HG03558 (cell line): Measurements from ENCODE around the gene ARHGEF10L.

Source experiments
- ATAC-seq: cut with Tn5 transposase; IDR thresholded peaks from one replicate; pipeline ENCODE4 v1.9.1; 2021; ENCODE audit warnings: moderate number of reproducible peaks; ENCODE audit not compliant: unreplicated experiment; ENCODE audit errors: extremely low read depth

Gene ARHGEF10L

DNA sequence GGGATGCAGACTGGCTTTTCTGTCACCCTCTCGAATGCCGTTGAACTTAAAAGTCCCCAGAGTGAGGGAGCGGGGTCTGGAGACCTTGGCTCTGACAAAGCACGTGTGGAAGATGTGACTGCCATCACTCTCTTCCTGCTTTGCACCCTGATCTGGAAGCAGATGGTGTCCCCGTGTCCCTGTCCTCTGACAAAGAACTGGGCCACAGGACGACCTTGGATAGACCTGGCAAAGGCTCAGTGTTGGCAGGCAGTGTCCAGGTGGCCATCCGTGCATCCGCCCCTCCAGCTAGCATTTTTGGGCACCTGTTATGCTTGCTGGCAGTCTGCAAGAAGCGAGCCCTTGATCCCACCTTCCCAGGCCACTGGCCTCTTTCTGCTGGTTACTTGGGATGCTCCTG is 27.4 kb downstream of the ARHGEF10L start:
- no peak for ATAC-seq

DNA sequence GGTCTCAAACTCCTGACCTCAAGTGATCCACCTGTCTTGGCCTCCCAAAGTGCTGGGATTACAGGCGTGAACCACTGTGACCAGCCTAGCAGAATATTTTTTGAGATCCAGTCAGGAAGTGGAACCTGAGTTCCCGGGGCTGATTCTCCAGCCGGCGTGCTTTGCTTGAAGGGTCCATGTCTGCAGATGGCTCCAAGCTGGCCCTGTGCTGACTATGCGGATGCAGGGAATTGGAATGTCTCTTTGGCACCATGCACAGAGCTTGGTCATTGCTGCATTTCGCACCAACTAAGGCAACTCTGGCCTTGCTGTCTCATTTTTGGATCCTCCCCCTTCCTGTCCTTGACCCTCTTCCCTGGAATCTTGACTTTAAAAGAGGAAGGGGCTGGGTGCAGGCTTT is 28.1 kb downstream of the ARHGEF10L start:
- no peak for ATAC-seq

DNA sequence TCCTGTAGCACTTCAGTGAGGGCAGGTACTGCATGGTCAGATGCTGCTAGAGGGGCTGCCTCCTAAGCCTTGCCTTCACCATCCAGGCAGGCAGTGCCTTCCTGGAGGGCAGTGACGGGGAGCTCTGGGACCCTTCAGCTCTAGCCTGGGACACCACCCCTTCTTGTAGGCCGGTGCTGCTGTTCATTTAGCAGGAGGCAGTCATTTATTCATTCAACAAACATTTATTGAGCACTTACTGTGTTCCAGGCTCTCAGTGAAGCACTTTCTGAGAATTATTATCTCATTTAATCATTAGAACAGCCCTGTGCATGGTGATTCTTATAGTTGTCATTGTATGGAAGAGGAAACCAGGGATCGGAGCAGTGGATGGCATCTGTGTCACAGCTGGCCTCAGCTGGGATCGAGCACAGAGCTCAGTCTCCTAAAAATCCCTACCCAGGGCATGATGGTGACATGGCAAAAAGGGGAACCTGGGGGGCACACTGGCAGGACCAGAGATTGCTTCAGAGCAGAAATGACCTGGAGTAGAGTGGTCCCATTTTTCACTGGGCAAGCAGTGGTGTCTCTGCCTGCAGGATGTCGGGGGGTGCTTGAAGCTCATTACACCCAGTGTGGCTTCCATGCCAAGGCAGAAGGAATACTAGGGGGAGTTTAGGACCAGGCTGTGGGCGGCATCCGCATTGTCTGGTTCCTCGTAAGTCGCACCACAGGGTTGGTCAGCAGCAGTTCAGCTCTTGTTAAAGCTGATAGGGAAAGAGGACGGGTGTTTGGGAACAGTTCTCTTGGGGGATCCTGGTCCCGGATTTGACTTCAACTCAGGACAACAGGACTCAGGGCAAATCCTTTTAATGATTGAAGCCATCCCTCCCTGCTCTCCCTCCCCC is 28.8 kb downstream of the ARHGEF10L start:
- ATAC-seq, result no peak

DNA sequence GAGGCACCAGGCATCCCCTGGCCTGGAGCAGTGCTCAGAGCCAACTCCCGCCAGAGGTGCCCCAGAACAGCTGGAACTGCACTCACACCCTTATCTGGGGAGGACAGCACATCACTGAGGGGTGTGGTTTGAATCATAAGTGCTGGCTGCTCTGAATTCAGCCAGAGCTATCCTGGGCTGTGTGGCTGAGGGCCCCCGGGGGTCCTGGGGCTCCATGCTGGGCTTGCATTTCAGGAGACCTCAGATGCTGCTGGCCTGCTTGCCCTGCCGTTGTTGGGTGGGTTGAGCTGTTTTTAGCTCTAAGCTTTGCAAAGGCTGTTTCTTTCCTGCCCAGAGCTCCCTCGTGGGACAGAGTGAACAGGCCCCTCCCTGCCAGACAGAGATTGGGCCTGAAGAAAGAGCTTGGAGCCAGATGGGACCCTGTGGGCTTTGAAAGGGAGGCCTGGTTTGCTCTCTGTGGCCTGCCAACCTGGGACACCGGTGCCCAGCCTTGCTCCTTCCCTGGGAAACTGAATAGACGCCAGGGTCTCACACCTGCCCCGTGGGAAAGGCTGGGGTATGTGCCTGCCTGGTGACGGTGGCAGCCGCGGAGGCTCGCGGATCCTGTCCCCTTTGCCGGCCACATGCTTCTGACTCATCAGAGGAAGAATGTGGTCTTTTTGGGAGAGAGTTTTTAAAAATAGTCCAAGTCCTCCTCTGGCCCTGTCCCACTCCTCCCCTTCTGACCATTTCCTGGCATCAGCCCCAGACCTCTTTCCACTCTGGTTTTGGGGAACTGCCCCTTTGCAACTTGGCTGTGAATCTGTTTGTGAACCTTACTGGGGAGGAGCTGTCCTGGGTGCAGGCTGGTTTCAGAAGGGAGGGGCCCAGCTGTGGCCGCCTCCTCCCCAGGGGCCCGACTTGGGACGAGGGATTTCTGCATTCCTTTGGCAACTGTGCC is 30.0 kb downstream of the ARHGEF10L start:
- ATAC-seq, result no peak

DNA sequence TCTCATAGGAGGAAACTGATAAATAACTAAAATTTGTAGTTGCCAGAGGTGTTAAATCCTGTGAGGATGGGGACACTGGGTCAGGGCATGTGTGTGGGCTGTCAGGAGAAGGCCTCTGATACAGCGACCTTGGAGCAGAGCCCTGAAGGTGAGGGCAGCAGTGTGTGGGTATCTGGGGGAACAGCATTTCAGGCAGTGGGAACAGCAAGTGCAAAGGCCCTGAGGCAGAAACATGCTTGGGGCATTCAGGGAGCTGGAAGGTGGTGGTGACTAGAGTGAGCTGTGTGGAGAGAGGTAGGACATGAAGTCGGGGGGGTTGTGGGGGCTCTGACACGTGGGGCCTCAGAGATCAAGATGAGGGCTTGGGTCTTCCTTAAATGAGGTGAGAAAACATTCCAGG is 30.7 kb downstream of the ARHGEF10L start:
- ATAC-seq, result no peak

DNA sequence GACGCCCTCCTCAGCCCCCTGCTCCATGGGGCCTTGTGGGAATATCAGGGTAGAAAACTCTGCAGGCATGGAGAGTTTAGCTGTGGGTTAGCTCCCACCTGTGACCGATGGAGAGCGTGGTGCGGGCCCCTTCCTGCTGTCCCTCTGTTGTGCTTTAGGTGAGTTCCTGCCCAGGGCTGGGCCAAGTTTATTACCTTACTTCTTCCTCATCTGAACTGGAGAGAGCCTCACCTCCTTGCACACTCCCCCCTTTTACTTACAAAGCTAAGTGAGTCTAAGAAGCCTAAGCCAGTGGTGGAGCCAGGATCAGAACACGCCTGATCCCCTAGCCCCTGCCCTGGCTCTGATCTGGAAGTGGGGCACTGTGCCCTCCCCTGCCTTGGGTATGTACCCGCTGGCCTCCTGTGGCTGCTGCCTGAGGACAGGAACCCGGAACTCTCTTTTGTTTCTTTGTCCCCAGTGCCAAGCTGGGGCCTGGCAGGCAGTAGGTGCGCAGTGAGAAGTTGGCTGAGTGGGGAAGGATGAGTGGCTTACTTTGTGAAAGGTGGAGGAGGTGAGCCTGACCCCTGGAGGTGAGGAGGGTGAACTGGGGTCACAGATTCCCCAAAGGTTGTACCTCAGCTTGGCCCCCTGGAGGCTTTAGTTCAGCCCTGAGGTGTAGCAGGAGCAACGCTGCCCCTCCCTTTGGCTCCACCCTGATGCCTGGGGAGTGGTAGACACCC is 32.9 kb downstream of the ARHGEF10L start:
- no peak for ATAC-seq

DNA sequence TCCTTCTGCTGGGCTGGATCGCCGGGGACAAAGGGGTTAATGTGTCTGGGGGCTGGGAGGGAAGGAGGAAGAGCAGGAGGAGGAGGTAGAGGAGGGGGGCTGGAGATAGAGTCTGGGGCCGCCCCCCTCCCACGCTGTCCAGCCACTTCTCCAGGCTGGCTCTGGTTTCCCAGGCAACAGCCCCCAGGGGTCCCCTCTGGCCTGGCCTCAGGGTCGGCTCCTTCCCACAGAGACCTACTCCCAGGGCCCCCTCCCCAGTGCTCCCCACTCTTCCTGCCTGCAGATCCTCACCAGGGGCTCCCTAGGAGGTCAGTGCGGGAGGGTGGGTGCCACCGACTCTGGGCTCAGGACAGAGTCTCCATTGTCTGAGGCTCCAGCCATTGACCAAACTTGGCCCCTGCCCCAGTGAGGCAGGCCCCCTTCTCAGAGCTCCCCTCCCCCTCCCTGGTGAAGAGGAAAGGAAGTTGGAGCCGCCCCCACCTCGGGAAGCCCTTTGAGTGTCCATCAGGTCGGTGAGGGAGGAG is 34.1 kb downstream of the ARHGEF10L start:
- ATAC-seq, result no peak

DNA sequence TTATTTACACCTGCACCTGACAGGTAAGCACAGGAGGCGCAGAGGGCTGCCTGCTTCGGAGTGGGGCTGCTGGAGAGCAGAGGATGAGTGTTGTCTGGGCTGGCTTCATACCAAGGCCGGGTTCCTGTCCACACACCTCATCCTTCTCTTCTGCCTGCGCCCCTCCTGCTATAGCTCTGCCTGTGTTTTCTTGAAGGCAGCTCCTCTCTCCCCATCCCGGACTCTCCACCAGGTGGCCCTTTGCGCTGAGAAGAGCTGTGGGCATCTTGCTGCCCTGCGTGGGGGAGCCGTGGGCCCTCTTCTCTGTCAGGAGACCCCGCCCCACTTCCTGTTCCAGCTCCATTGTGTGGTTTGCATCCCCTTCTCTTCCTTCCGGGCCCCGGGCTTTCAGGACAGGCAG is 35.0 kb downstream of the ARHGEF10L start:
- no peak for ATAC-seq

DNA sequence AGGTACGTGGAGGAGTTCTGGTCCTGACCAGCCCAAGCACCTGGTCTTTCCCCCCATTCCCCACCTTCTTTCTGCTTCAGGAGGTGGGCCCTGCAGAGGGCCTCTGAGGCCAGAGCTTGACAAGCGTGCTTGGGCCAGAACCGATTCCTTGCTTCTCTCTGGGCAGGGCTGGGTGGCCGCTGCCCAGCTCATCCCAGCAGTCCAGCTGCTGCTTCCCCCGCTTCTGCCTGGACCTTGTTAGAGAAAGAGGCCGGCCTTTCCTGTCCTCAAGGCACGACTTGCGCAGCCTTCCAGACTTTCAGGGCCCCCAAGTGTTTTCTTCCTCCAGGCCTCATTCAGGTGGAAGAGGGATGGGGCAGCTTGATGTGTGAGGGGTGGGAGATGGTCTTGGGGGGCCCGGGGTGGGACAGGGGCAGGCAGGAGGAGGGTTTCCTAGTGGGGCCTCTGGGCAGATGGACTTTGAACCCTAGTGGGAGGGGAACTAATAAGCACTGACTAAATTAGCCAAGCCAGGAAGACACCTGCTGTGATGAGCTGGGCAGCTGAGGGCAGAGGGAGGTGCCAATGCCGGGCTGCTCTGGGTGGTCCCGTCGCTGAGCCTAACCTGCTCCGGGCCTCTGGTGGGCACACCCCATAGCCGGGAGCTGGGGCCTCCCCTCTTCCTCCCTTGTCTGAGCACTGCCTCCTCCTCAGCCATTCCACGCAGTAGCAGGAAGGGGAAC is 36.5 kb downstream of the ARHGEF10L start:
- ATAC-seq, result no peak

DNA sequence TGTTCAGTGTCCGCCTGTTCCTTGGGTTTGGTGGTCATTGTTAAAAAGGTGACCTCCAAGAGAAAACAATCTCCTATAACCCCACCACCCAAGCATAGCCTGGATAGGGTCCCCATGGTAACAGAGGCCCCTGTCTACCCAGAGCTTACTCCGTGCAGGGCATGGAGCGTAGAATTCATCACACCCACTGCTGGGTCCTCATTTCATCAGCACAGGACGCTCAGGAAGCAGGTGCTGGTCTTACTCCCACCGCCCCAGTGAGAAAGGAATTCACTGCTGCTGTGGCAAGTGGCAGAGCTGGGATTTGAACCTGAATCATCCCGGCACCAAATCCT is 37.0 kb downstream of the ARHGEF10L start:
- ATAC-seq, result no peak

DNA sequence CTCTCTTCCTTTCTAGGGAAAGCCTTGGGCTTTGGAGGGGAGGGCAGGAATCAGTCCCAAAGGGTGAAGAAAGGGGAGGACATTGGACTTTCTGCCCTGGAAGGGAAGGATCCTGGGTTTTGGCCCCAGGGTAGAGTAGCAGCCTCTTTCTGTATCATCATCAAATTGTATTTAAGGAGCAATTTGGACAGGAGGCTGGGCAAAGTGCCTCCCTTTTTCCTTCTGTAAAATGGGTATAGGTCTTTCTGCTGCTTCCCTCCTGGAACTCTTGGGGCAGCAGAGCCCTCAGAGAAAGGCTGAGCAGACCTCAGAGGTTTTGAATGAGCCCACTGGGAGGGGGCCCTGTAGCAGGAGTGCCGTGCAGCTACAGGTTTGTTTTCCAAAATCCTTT is 38.4 kb downstream of the ARHGEF10L start:
- ATAC-seq, result no peak

DNA sequence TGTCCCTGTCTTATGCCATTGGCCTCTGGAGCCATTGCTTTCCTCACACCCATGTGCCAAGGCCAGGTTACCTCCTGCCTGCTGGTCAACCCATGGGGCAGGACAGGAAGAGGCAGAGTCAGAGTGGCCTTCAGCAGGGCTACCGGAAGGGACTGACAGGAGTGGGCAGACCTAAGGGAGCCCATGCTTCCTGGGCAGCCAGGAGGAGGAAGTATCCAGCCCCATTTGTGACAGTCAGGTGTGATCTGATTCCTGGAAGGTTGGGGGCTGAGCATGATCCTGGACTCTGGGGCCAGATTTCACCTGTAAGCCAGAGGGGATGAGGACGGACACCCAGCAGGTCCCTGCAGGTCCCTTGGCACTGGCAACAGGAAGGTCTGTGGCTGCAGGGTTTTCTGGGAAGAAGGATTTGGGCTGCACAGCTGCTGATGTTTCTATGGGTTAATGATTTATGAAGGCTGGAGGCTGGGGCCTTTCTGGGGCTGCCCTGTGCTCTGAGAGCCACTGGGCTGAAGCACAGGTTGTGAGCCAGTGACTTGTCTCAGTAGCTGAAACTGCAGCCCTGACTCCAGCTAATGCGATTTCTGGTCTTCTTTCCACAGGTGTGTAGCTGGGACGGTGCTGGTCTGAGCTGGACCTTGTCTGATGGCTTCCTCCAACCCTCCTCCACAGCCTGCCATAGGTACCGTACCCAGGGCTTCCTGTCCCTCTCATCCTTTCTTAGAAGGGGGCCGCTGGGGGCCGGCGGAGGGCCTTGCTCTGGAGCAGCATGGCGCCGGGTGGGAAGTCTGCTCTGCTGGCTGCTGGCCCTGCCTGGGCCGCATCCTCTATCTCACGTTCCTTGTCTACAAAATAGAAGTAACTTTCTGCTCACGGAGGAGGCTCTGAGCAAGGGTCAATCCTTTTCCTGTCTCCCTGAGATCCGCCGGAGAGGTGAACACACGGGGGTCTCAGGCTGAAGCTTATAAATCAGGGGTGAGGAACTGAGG is 40.7 kb downstream of the ARHGEF10L start:
- ATAC-seq, result no peak

DNA sequence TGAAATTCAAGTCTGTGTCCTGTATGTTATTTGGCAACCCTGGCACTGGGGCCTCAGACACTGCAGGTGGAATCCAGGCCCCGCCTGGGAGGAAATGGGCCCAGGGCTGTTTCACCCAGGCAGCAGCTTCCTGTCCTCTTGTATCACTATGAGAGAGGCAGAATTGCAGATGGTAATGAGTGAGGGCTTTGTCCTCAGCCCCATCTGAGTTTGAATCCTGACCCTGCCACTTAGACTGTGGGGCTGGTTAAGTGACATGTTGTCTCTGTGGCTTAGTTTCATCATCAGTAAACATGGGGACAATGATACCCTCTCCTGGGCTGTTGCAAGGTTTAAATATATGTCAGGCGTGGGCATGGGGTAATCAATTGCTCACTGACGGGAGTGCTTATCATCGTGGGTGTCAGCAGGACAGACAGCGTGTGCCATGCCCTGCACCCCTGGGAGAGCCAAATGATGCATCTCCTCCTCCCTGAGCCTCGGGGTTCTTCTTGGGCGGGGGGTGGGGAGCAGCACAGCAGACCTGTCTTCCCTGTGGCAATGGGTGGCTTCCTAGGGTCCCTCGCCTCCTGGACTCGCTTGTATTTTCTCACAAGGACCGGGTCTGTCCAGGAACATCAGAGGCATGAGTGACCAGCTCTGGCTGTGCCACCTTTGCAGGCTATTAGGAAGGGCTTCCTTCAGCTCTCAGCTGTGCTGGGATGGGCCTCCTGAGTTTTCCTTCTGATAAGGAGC is 42.1 kb downstream of the ARHGEF10L start:
- no peak for ATAC-seq

DNA sequence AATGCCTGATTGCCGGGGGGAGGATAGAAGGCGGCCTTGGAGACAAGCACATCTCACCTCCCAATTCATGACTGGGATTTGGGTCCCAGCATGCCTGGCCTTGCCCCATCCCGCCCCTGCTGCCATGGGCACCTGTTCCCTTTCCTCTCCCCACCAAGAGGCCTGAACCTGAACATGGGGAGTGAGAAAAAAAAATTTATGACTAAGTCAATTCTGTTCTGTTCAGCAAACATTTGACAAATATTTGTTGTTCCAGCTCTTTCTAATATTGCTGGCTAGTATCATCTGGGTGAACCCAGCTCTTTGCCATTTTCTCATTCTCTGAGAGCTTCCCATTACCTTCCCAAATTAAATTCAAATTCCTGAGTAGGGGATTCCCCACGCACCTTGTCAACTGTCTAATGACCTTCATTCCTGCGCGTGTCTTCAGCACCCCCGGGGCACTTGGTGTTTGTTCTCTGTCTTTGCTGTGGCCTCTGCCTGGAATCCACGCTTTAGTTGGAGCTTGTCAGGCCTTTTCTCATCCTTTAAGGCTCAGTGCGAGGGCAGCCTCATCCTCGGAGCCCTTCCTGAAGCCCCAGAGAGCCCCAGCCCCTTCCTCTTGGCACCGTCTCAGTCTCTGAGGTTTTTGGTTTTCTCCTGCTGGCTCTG is 42.8 kb downstream of the ARHGEF10L start:
- no peak for ATAC-seq

DNA sequence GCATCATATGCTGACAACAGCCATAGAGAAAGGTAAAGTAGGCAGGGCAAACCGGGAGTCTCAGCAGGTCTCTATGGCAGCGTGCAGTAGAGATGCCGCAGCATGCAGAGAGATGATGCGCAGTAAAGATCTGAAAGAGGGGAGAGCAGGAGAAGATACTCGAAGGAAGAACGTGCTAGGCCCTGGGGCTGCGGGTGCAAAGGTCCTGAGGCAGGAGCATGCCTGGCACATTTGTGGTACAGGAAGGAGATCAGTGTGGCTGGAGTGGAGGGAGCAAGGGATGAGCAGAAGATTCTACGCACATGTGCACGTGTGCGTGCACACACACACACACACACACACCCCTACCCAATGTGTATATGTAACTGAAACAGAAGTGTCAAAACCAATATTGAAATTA is 45.0 kb downstream of the ARHGEF10L start:
- no peak for ATAC-seq

DNA sequence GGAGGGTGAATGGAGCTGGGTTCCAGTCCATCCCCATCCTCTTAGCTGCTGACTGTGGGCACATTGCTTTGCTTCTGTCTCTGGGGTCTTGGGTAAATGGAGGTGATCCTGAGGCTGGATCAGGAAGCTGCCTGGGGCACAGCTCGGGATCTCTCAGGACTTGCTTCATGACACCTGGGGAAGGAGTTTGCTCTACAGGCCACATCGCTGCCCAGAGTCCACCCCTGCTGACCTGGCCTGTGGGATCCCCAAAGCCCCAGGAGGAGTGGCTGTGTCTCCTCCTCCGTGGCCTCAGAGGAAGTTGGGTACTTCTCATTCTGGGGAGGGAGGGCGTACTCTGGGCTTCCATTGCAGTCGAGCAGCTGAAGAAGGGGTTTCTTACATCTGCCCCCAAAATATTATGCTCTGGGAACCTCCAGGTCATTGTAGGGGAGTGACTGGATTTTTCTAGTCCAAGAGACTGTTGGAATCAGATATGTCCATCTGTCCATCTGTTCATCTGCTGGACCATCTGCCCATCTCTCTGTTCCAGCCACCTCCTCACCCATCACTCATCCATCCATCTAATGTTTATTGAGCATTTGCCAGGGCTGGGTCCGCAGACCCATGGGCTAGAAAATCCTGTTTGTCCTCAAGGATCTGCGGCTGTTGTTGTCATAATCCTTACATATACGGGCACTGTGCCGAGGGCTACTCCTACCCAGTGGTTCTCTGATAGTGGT is 45.9 kb downstream of the ARHGEF10L start:
- ATAC-seq, result no peak
